PC-9 (cell line): ENCODE results near the gene GAS2L1.

Source experiments
- EZH2 ChIP-seq: fragments of 200-600 bp; sonication (generic); IDR thresholded peaks from 2 replicates; pipeline ENCODE4 v1.8.0; 2017; ENCODE audit warnings: antibody characterized with exemption, low read depth
- TF ChIP-seq, protein P1 (sequence below): fragments of 200-600 bp; sonication (generic); conservative IDR thresholded peaks from 2 replicates; pipeline ENCODE4 v1.6.1; 2017; ENCODE audit warnings: mixed run types, antibody characterized with exemption, mild to moderate bottlenecking, moderate library complexity

DNA sequence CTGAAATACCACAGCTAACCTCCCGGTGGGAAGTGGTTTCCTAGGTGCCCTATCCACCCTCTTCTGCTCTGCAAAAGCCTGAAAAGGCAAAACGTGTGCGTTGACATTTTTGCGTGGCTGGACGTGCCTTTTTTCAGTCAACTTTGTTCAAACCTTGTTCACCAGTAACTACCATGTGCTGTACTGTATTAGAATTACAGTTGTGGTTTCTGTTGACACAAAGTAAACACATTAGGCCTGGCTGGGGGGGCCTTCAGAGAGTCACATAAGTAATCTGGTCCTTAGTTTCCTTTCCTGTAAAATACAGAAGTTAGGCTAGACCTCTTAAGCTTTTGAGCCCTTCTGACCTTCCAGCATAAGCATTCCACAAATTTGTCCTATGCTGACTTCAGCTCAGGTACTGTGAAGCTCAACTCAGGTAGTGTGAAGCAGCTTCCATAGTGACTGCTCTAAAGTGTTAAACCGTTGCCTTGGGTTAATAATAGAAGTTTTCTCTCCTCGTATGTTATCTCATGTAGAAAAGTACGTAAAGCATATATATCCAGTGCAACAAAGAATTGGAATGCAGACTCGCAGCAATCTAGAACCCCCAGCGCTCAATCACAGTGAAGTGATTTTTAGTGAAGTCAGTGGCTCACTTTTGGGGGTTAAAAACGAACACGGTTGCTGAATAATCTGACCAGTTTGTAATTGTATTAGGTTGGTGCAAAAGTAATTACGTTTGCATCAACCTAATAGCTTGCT lies 36.5 kb upstream of the GAS2L1 start:
- TF ChIP-seq, protein P1, sequence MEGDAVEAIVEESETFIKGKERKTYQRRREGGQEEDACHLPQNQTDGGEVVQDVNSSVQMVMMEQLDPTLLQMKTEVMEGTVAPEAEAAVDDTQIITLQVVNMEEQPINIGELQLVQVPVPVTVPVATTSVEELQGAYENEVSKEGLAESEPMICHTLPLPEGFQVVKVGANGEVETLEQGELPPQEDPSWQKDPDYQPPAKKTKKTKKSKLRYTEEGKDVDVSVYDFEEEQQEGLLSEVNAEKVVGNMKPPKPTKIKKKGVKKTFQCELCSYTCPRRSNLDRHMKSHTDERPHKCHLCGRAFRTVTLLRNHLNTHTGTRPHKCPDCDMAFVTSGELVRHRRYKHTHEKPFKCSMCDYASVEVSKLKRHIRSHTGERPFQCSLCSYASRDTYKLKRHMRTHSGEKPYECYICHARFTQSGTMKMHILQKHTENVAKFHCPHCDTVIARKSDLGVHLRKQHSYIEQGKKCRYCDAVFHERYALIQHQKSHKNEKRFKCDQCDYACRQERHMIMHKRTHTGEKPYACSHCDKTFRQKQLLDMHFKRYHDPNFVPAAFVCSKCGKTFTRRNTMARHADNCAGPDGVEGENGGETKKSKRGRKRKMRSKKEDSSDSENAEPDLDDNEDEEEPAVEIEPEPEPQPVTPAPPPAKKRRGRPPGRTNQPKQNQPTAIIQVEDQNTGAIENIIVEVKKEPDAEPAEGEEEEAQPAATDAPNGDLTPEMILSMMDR: no peak
- TF ChIP-seq EZH2: no peak
